ENCODE measurements around the gene RNF39. TPM values are rescaled to one million over a fixed set of nuclear protein-coding genes. Genes with fewer than 3 reads are reported as not detected.
A peak's percentile ranks its signal among the peaks of the same experiment; 100 is the strongest.

The RNF39 gene
- polyA plus RNA-seq, 1 donor from 2014 or later = not detected

DNA sequence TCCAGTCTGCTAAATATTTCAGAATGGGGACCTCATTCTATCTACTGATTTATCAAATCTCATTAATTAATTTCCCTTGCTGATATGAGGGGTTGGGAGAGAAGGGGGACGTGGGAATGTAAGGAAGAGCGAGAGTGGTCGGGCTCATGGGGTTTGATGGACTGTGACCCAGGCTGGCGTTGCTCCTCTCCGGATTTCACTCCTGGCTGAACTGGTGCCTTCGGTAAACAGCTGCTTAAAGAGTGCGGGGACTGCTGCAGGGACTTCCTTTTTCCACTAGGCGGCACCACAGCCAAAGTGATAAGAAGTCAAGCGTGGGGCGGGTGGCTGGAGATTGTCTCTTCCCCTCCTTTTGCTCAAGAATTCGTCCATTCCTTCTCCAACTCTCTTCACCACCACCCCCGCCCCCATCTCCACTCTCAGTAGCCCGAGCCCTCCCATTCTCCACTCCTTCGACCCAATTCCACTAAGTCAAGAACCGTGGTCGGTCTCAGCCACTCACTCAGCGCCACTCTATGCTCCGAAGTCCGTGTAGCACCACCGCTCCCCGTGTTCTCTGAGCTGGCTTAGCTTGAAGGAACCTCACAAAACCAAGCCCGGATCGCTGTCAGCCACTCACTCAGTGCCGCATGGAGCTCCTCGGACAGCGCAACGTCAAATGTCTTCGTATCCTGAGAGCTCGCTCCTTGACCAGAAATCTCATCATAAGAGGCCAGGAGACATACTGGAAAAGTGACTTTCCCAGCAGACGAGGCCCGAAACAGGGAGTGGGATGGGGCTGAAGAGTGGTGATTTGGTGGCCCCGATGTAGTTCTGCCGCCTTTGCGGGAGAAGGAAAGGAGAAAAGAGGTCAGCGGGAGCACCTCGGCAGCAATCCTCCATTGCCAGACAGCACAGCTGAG, 27.7 kb upstream of the RNF39 start:
- H3K4me3 ChIP-seq (ENCODE audit: low read length) = peak overlapping the region; percentile 43

DNA sequence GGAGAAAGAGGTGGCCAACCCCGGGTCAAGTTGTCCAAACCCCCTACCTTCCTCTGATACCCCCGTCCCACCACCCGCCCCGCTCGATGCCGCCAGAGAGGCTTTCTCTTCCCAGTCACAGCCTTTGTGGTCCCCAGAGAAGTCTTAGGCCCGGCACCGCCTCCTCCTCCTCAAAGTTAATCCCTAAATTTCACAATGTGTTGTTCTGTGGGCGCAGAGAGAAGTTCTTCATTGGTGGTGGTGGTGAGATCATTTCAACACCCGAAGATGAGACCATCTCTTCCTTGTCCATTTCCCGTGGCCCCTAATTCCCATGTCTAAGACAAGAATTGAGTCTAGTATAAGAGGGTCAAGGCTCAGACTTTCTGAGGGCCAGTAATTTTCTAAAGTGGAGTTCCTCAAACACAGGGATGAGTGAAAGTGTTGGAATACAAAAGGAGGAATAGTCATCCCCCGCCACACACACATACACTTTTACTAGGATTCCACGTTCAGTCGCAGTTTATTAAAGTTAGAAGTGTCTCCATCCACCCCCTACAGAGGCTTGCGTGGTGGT, 26.9 kb upstream of the RNF39 start:
- Histone ChIP-seq H3K4me3 (ENCODE audit: low read length) (peak overlapping the region; percentile 57), H4K20me1 (ENCODE audit: insufficient read depth) (no peaks in the 10 kb centered on the region), H3K9ac (ENCODE audit: low read length) (no peak overlapping the region), H3F3A (ENCODE audit: insufficient read depth, low read length, poor library complexity, severe bottlenecking) (no peaks in the 10 kb centered on the region), H3K27me3 (ENCODE audit: insufficient read depth, low read depth, low read length) (peaks cover 82% of the 10 kb centered on the region), H3K27ac (ENCODE audit: low read length) (no peak overlapping the region), H3K9me2 (ENCODE audit: insufficient read depth, low read length) (no peaks in the 10 kb centered on the region), H3K36me3 (ENCODE audit: insufficient read depth, low read length) (no peaks in the 10 kb centered on the region), H3K9me3 (ENCODE audit: low read length) (no peaks in the 10 kb centered on the region), H3K4me2 (ENCODE audit: low read length) (no peak overlapping the region), H2AFZ (ENCODE audit: low read depth, low read length) (no peak overlapping the region), H3K79me2 (replicated peaks; ENCODE audit: insufficient read depth, low read length) (no peaks in the 10 kb centered on the region)
- TF ChIP-seq POLR2AphosphoS5 (IDR thresholded peaks at IDR 0.05) (no peak), TAF1 (IDR thresholded peaks at IDR 0.05; ENCODE audit: low read depth) (no peak), MXI1 (conservative IDR thresholded peaks at IDR 0.05; ENCODE audit: poor library complexity, severe bottlenecking) (no peak), REST (IDR thresholded peaks at IDR 0.05; ENCODE audit: borderline replicate concordance) (no peak), EZH2 (IDR thresholded peaks at IDR 0.05; ENCODE audit: borderline replicate concordance, insufficient read depth, low read length, poor library complexity, severe bottlenecking) (no peak), CTCF (IDR thresholded peaks at IDR 0.05; ENCODE audit: poor library complexity, severe bottlenecking) (no peak), EP300 (conservative IDR thresholded peaks at IDR 0.05; ENCODE audit: poor library complexity, severe bottlenecking) (no peak), RAD21 (conservative IDR thresholded peaks at IDR 0.05) (no peak), SMC3 (conservative IDR thresholded peaks at IDR 0.05; ENCODE audit: poor library complexity) (no peak)

More for the DNA sequence above, 27.7 kb upstream of the RNF39 start:
- Histone ChIP-seq H3K36me3 (ENCODE audit: insufficient read depth, low read length) (no peaks in the 10 kb centered on the region), H3F3A (ENCODE audit: insufficient read depth, low read length, poor library complexity, severe bottlenecking) (no peaks in the 10 kb centered on the region), H2AFZ (ENCODE audit: low read depth, low read length) (no peak overlapping the region), H3K4me2 (ENCODE audit: low read length) (no peak overlapping the region), H3K9ac (ENCODE audit: low read length) (no peak overlapping the region), H3K27me3 (ENCODE audit: insufficient read depth, low read depth, low read length) (peaks cover 76% of the 10 kb centered on the region), H4K20me1 (ENCODE audit: insufficient read depth) (no peaks in the 10 kb centered on the region), H3K79me2 (replicated peaks; ENCODE audit: insufficient read depth, low read length) (no peaks in the 10 kb centered on the region), H3K9me3 (ENCODE audit: low read length) (no peaks in the 10 kb centered on the region), H3K27ac (ENCODE audit: low read length) (no peak overlapping the region), H3K9me2 (ENCODE audit: insufficient read depth, low read length) (no peaks in the 10 kb centered on the region)
- TF ChIP-seq EP300 (conservative IDR thresholded peaks at IDR 0.05; ENCODE audit: poor library complexity, severe bottlenecking) (no peak), CTCF (IDR thresholded peaks at IDR 0.05; ENCODE audit: poor library complexity, severe bottlenecking) (peak; percentile 75), SMC3 (conservative IDR thresholded peaks at IDR 0.05; ENCODE audit: poor library complexity) (peak; percentile 69), RAD21 (conservative IDR thresholded peaks at IDR 0.05) (peak; percentile 70)
